ENCODE data around the gene PRKN.

The PRKN gene

DNA sequence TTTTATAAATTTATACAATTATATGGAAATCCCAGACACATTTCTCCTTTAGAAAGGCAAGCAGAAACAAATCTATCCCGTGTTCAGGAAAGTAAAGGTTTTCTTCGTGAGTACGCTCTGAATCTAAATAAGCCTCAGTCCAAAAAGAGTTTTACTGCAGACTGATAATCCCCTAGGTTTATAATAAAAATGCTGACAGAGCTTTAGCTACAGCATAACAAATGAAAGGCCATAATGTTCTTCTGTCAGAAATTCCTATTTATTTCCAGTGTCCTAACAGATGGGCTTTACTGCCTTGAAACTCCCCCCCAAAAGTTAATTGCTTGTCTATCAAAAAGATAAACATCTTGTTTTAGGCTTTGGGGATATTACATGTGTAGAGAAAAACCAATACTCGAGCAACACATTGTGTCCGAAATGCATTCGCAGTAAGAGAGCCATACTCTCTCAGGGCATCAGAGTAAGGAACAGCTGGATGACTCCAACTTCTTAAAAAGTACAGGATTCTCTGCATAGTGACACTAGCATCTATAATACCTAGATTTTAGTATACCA, 109.0 kb downstream of the PRKN start:
- DNase-seq (ENCODE audit: low read depth): no peak
- no peak overlapping the region for H3K4me3 ChIP-seq (ENCODE audit: low read length)
- TF ChIP-seq, protein P1, sequence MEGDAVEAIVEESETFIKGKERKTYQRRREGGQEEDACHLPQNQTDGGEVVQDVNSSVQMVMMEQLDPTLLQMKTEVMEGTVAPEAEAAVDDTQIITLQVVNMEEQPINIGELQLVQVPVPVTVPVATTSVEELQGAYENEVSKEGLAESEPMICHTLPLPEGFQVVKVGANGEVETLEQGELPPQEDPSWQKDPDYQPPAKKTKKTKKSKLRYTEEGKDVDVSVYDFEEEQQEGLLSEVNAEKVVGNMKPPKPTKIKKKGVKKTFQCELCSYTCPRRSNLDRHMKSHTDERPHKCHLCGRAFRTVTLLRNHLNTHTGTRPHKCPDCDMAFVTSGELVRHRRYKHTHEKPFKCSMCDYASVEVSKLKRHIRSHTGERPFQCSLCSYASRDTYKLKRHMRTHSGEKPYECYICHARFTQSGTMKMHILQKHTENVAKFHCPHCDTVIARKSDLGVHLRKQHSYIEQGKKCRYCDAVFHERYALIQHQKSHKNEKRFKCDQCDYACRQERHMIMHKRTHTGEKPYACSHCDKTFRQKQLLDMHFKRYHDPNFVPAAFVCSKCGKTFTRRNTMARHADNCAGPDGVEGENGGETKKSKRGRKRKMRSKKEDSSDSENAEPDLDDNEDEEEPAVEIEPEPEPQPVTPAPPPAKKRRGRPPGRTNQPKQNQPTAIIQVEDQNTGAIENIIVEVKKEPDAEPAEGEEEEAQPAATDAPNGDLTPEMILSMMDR (IDR thresholded peaks at IDR 0.05; ENCODE audit: insufficient read depth, low read depth, low read length, missing control alignments): no peak

DNA sequence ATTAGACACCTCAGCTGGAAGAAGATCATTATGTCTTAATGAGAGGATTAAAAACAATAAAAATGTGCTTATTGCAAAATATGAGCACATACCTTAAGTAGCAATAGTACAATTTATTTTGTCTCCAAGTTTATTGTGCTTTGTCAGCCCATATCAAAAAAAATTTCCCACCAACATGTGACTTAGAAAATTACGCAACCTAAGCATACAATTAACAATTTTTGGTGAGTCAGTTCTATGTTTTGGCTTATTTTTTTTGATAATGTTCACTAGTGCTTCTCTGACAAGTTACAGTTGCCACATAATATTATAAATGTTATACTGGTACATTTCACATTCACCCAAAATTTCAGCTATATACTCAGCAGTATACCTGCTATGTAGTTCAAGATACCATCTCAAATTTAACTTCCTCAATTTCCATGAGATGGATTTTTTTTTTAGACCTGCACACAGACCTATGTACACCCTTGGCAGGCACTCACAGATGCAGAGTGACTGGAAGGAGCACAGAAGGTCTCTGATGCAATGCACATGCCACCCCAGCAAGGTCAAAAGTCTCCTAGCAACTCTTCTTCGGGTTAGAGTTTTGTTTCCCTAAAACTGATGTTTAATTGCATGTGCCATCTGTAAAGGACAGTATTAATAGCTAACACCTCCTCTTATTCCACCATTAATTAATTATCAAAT, 112.4 kb downstream of the PRKN start:
- no peak for DNase-seq (ENCODE audit: low read depth)
- no peak overlapping the region for H3K4me3 ChIP-seq (ENCODE audit: low read length)
- TF ChIP-seq, protein P1 (IDR thresholded peaks at IDR 0.05; ENCODE audit: insufficient read depth, low read depth, low read length, missing control alignments): no peak

DNA sequence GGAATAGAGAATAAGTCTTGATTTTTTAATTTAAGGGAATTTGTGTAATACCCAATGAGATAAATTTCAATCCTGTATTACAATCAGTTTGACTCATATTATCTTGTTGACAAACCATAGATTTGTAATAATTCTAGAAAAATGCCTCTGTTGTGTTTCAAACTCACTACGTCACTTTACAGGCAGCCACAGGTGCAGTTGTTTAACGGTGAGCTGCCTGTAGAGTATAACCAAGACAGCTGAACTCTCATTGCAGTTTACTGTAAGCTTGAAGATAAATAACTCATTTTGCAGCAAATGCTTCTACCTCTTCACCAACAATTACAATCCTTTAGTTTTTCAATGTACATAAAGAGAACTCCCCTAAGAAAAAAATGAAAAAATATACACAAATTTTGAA, 114.3 kb downstream of the PRKN start:
- DNase-seq (ENCODE audit: low read depth): no peak
- TF ChIP-seq, protein P1 (IDR thresholded peaks at IDR 0.05; ENCODE audit: insufficient read depth, low read depth, low read length, missing control alignments): no peak
- no peak overlapping the region for H3K4me3 ChIP-seq (ENCODE audit: low read length)

DNA sequence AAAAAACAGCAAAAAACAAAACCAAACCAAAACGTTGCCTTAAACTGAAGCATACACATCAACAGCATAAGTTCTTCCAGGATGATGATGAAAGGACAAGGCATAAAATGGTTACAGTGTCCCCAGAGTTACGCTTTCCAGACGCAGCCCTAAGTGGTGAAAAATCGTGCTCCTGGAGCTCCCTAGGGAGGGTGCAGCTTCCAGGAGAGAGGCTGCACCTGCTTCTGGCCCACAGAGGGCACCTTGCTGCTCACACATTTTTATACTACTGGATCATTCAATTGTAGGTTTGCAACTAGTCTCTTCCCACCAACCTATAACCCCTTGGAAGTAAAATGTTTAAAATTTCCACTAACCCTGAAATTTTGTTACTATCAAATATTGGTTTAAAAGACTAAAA, 115.0 kb downstream of the PRKN start:
- TF ChIP-seq, protein P1 (IDR thresholded peaks at IDR 0.05; ENCODE audit: insufficient read depth, low read depth, low read length, missing control alignments): no peak
- no peak overlapping the region for H3K4me3 ChIP-seq (ENCODE audit: low read length)
- DNase-seq (ENCODE audit: low read depth): no peak

DNA sequence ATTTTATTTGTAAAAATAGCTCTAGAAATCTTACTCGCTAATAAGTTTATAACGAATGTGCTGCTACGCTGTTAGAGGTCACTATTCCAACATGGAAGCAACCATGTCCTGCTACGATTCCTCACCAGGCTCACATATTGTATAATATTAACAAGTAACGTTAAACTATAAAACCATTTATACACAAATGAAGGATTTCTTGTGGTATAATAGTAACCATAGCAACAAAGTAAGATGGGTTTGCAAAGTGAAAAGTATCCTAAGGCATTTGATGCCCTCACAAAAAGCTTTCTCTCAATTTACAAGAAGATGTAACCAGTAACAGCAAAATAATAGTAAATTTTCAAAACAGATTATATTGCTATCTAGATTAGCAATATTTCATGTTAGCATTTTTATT, 117.2 kb downstream of the PRKN start:
- TF ChIP-seq, protein P1 (IDR thresholded peaks at IDR 0.05; ENCODE audit: insufficient read depth, low read depth, low read length, missing control alignments): no peak
- H3K4me3 ChIP-seq (ENCODE audit: low read length): no peak overlapping the region
- DNase-seq (ENCODE audit: low read depth): no peak

DNA sequence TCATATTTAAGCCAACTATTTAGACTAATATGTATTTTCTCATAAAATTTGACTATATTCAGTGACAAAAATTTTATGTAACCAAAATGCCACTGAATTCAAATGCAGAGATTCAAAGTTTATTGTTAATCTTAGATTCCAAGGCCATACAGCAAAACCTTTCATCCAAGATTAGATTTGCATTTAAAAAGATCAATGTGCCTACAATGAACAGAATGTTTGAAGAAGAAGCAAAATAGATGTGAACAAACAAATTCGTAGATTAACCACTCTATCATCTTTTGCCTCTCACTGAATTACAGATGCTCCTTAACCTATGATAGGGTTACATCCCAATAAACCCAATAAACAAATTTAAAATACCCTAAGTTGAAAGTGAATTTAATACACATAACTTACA, 121.7 kb downstream of the PRKN start:
- TF ChIP-seq, protein P1 (IDR thresholded peaks at IDR 0.05; ENCODE audit: insufficient read depth, low read depth, low read length, missing control alignments): no peak
- H3K4me3 ChIP-seq (ENCODE audit: low read length): no peak overlapping the region
- no peak for DNase-seq (ENCODE audit: low read depth)

Measured in epithelial cell of esophagus (primary cell).